Left cardiac atrium (tissue), 4 donors: ENCODE data around the gene ZNF277. TPM values are rescaled to one million over a fixed set of nuclear protein-coding genes. Genes with fewer than 3 reads are reported as not detected.
A peak's percentile ranks its signal among the peaks of the same experiment; 100 is the strongest.
"Not testable (repeated sequence)": the region's sequence is repeated elsewhere in the genome, so short reads cannot be mapped to it uniquely, and the experiment has no call there.

ENCODE experiments used
- ATAC-seq, 2 donors: fragments of 200-7000 bp; cut with Tn5 transposase; one replicate each; pipeline ENCODE4 v1.9.1; 2020; ENCODE audit warnings: mild to moderate bottlenecking in 2 of 2, moderate library complexity in 2 of 2
- DNase-seq: peaks from one replicate; pipeline ENCODE4 v3.0.0-alpha.2; 2020
- intact Hi-C, 2 donors: fragments of 100-400 bp; cut with DNase I; formaldehyde crosslinking; loops; one replicate each; pipeline versions ENCODE4 v1.14.1 to v1.15.1; 2022 to 2023
- total RNA-seq, 2 donors: library from RNA; stranded (reverse); fragmentation: NEBNext Ultra II Directional; extraction: Animal tissue kit (Norgen Biotek cat#: 25700); gene quantifications; one replicate each; pipeline ENCODE4 v1.2.1, GENCODE V29; 2021
- donor health status: DM: no; HTN: yes; CAD: no.
- donor health status: DM: no; HTN: yes; CAD: no; lungs with severe emphysema.
- donor health status: DM: yes; HTN: yes; CAD: no.
- donor health status: Dilated cardiomyopathy.

The ZNF277 gene
- total RNA-seq, 2 donors from 2014 or later: 14.9 to 16.2 TPM

- intact Hi-C loops: no loop called here
- DNase-seq: no peak
These were observed 101.0 kb downstream of the ZNF277 start for GRCh38 chr7:112307506-112307905.

GRCh38 chr7:112308974-112309373 is 102.5 kb downstream of the ZNF277 start:
- intact Hi-C loops: no loop called here
- ATAC-seq: no peak
- no peak for DNase-seq

More at GRCh38 chr7:112307506-112307905, 101.0 kb downstream of the ZNF277 start:
- ATAC-seq: no peak

- intact Hi-C loops, DNase-seq, ATAC-seq: not testable (repeated sequence)
These were observed 110.3 kb downstream of the ZNF277 start for GRCh38 chr7:112316803-112317202.

- intact Hi-C loops: no loop called here
- ATAC-seq (no peak), DNase-seq (no peak)
These were observed 115.6 kb downstream of the ZNF277 start for GRCh38 chr7:112322070-112322469.

GRCh38 chr7:112327566-112327965 is 121.1 kb downstream of the ZNF277 start:
- ATAC-seq: no peak

GRCh38 chr7:112331492-112331891 is 125.0 kb downstream of the ZNF277 start:
- ATAC-seq (no peak), DNase-seq (no peak)
- intact Hi-C loops: no loop called here

More at GRCh38 chr7:112327566-112327965, 121.1 kb downstream of the ZNF277 start:
- no peak for DNase-seq
- intact Hi-C loops: no loop called here

- intact Hi-C loops: no loop called here
- ATAC-seq (no peak), DNase-seq (no peak)
These were observed 127.9 kb downstream of the ZNF277 start for GRCh38 chr7:112334366-112334765.

- no peak for ATAC-seq
- DNase-seq: no peak
- intact Hi-C loops: no loop called here
These were observed 129.8 kb downstream of the ZNF277 start for GRCh38 chr7:112336261-112336660.

- intact Hi-C loops: no loop called here
- DNase-seq (no peak), ATAC-seq (peak in 1 of 2 donors; percentile 27)
These were observed 130.6 kb downstream of the ZNF277 start for GRCh38 chr7:112336936-112337576.

GRCh38 chr7:112337892-112338291 is 131.4 kb downstream of the ZNF277 start:
- intact Hi-C loops: no loop called here
- ATAC-seq: no peak
- DNase-seq: no peak

GRCh38 chr7:112338786-112339185 is 132.3 kb downstream of the ZNF277 start:
- no peak for ATAC-seq
- DNase-seq: no peak
- intact Hi-C loops: no loop called here

- ATAC-seq: no peak
- DNase-seq: no peak
- intact Hi-C loops: no loop called here
These were observed 135.0 kb downstream of the ZNF277 start for GRCh38 chr7:112341464-112341863.

- ATAC-seq (peak in 1 of 2 donors; percentile 32), DNase-seq (no peak)
- intact Hi-C loops: no loop called here
These were observed 140.0 kb downstream of the ZNF277 start for GRCh38 chr7:112346381-112347060.

GRCh38 chr7:112347088-112347487 is 140.6 kb downstream of the ZNF277 start:
- ATAC-seq (peak in 1 of 2 donors; percentile 24), DNase-seq (no peak)
- intact Hi-C loops: no loop called here

GRCh38 chr7:112350585-112350984 is 144.1 kb downstream of the ZNF277 start:
- ATAC-seq: no peak

GRCh38 chr7:112356596-112356995 is 150.1 kb downstream of the ZNF277 start:
- DNase-seq (no peak), ATAC-seq (no peak)
- intact Hi-C loops: no loop called here

More at GRCh38 chr7:112350585-112350984, 144.1 kb downstream of the ZNF277 start:
- DNase-seq: no peak
- intact Hi-C loops: no loop called here

GRCh38 chr7:112357136-112357535 is 150.6 kb downstream of the ZNF277 start:
- DNase-seq: no peak
- intact Hi-C loops: no loop called here
- no peak for ATAC-seq

- DNase-seq (no peak), ATAC-seq (no peak)
- intact Hi-C loops: no loop called here
These were observed 152.0 kb downstream of the ZNF277 start for GRCh38 chr7:112358513-112358912.

GRCh38 chr7:112359086-112359485 is 152.6 kb downstream of the ZNF277 start:
- DNase-seq (no peak), ATAC-seq (no peak)
- intact Hi-C loops: no loop called here

GRCh38 chr7:112360681-112361080 is 154.2 kb downstream of the ZNF277 start:
- intact Hi-C loops: no loop called here
- ATAC-seq: no peak
- no peak for DNase-seq

GRCh38 chr7:112361154-112361553 is 154.7 kb downstream of the ZNF277 start:
- ATAC-seq (no peak), DNase-seq (no peak)
- intact Hi-C loops: no loop called here
